Non-pigmented ciliary epithelial cell (primary cell): ENCODE results near the gene TOP3B.

Experiments used
- DNase-seq: peaks from one replicate; pipeline ENCODE4 v3.0.0-alpha.2; 2010; ENCODE audit warnings: low read depth

Gene TOP3B

DNA sequence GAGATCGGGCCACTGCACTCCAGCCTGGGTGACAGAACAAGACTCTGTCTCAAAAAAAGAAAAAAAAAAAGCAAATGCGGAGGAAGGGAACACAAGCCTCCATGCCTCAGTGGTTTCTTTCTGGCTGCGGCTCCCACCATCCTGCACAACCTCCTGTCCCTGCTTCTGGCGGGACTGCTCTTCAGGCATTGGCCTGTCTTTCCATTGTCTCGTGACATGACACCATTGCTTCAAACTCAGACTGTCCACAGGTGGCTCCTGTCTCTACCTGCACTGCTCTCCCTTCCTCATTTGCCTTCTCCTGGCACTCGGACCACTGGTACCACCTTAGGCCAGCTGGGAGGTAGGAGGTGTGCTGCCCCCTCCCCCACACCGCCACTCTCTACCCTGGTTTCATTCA, 19.3 kb downstream of the TOP3B start:
- no peak for DNase-seq

DNA sequence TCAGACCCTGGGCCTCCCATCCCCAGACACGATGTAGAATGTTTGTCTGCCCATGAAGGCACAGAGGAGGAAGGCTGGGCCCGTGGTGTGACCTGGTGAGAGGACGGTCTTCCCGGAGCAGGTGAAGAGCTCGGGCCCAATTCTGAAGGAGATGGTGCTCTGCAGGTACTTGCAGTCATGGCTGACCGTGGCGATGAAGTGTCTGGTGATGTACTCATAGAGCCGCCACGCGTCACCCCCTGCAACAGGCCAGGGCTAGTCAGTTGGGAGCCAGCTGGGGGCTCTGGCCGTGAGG, 20.0 kb downstream of the TOP3B start:
- DNase-seq = no peak

DNA sequence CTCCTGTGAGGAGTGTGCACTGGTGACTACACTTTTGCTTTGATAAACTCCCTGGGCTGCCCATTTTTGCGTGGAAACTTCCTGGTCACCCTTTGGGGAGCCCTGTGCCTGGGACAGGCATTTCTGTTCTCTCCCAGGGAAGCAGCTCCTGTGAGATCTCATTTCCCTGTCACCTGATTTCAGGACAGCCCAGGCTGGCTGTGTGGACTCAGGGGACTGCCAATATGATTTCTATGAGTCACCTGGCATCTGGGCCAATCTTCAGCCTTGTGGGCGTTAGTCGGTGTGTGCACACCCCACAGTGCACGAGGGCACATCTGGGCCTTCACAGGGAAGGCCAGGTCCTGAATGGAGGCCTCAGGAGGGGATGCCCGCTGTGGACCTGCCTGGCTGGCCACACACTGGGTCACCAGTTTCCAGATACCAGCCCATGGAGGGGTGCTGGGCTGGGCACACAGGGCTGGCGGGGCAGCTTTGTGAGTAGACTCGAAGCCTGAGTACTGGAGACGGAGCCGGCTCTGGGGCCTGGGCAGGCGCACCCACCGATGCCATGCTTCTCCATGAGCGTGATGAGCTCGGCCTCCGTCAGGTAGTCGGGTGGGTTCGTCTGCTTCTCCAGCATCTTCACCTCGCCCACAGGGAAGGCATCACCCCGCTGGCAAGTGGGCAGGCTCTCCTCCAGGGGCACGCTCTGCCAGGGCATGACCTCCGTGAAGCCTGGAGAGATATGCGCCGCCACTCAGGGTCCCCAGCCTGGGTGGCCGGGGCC, 20.5 kb downstream of the TOP3B start:
- DNase-seq = no peak

DNA sequence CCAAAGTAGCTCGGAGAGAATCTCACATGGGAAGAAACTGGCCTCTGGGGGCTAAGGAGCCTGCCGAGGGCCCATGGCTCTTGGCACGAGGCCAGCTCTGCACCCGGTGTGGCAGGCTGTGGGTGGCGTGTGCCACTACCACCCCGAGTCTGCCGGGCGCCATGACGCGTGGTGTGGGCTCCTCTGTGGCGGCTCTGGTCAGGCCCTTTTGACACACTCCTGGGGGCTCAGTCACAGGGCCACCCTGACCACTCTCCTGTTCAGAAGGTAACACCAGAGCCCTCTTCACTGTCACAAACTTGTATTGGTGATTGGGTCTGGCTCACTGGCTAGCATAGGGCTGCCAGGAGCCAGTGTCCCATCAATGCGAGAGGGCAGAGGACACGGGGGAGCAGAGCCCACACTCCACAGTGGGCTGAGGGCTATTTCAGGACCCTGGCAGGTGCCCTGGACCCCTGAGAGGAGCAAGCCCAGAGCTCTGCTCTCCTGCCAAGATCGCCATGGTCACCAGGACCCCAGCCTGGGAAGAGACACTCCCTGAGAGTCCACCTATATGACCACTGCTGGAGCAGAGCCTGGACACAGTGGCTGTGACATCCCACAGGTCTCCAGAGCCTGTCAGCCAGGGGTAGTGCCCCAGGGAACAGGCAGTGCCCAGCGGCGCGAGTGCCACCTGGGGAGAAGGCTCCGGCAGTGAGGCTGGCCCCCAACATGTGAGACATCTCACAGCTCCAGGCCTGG, 21.3 kb downstream of the TOP3B start:
- no peak for DNase-seq

DNA sequence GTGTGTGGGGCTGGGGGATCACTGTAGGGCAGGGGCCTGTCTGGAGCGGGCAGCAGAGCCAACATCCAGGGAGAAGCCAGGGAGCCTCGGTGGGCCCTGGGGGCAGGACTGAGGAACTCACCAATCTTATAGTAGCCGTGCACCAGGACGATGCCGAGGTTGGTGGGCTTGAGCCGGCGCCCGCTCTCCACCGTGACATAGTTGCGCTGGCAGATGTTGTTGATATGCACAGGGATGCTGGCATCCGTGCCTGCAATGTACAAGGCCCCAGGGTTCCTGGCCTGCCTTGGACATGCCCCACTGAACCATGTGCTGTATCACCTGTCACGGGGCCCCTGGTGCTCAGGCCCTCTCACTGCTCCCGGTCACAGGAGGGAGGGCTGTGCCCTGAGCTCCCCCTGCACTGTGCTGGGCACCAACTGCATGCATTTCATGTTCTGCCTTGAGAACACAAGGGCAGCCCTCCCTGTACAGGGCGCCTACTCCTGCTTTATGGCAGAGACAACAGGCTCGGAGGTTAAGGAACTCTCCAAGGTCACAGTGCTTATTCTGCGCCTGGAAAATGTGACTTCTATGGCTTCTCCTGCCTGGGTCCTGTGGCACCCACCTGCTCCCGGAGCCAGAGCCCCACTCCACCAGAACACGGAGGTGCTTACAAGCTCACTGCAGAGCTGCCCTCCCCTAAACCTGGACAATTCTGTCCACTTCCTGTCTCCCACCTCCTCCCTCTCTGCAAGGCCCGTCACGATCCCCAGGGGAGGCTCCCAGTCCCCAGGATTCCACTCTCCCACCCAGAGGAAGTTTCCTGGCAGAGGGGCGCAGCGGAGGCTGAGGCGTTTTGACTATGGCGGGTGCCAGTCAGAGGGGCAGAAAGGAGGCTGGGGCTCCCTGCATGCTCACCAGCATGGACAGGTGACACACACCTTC, 22.1 kb downstream of the TOP3B start:
- no peak for DNase-seq

DNA sequence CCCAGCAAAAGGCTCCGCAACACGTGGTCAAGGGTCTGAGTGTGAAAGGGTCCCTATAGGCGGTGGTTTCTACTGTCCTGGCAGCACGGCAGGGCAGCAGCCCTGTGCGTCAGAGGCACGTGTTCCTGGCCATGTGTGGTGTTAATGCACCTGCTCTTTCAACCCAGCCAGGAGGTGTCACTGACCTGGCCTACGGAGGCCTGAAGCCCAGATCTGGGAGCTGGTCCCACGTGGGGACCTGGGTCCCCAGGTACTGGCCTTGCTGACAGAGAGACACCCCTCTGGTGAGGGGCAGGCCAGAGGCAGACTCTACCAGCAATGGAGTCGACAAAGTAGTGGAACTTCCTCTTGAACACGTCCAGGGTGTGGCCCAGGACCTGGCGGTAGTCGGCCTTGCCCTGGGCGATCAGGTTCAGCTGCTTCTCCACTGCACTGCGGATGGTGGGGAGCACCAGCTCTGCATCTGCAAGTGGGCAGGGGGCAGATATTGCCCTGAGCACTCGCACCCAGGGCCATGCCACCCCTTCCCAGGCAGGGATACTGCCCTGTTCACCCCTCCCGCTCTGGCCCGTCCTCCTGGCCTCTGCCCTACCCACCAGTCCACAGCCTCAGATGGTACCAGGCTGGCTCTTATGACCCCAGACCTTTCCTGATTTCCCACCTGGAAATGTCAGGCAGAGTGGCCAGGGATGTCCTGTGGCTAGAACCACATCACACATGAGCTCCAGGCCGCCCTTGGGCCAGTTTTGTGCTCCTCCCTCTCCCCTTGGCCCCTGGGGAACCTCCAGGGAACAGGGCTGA, 23.1 kb downstream of the TOP3B start:
- DNase-seq = no peak

GRCh38 chr22:21958360-21959273, 24.0 kb downstream of the TOP3B start:
- DNase-seq = no peak

DNA sequence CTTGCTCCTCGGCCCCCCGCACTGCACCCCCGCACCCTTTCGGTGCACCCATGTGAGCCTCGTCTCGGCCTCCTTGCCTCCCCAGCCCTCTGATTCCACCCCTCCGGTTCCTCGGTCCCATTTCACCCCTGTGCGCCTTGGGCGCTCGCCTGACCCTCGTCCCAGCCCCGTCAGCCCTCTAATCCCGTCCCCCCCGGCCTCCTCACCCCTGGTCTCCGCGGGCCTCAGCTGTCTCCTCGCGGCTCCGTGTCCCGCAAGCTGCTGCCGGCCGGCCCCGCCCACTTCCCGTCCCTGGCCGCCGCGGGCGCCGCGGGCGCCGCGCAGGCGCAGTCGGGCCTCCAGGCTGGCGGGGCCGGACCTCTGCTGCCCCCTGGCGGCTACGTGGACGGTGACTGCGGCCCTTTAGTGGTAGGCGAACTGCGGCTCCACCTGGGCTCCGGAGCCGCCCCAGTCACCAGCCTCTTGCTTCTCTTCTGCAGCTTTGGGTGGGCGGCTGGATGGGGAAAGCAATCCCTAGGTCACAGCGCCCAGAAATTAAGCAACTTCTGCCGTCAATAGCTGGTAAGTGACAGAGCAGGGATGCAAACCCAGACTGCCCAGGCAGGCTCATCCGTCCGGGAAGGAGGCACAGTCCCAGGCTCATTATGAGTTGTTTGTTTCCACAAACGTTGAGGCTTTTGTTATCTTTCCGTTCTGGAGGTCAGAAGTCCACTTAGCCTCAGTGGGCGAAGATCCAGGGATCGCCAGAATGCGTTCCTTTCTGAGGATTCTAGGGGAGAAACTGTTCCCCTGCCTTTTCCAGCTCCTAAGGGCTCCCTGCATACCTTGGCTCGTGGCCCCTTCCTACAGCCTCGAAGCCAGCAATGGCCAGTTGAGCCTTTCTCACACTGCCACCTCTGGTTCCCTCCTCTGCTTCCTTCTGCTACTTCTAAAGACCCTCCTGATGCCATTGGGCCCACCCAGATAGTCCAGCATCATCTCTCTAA, 29.7 kb downstream of the TOP3B start, which contains the start of gene PPM1F:
Gene PPM1F (minus strand): TSS at position 263 of the 986 bp plus-strand sequence. CDS start 6,800 bp downstream, outside the sequence.
- no peak for DNase-seq

- no peak for DNase-seq
Measured at GRCh38 chr22:21951931-21952465, 30.6 kb downstream of the TOP3B start.

GRCh38 chr22:21951062-21951461, 31.5 kb downstream of the TOP3B start:
- DNase-seq = no peak

GRCh38 chr22:21949948-21950347, 32.6 kb downstream of the TOP3B start:
- no peak for DNase-seq

DNA sequence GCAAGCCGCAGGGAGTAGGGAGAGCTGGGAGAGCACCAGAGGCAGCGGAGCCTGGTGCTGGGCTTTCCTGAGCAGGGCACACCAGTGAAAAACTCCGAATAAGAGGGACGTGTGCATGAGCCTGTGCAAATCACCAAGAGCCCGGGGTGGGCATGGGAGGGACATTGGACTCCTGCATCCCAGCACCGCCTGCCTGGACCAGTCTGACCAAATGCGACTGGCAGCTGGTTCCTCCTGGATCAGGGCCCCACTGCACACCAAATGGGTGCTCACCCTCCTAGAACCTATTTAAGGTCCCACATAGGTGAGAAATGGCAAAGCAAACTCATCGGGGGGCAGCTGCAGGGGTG, 33.0 kb downstream of the TOP3B start:
- DNase-seq = no peak

GRCh38 chr22:21948824-21949568, 33.6 kb downstream of the TOP3B start:
- no peak for DNase-seq

- DNase-seq = no peak
Measured at GRCh38 chr22:21948390-21948789, 34.2 kb downstream of the TOP3B start.

DNA sequence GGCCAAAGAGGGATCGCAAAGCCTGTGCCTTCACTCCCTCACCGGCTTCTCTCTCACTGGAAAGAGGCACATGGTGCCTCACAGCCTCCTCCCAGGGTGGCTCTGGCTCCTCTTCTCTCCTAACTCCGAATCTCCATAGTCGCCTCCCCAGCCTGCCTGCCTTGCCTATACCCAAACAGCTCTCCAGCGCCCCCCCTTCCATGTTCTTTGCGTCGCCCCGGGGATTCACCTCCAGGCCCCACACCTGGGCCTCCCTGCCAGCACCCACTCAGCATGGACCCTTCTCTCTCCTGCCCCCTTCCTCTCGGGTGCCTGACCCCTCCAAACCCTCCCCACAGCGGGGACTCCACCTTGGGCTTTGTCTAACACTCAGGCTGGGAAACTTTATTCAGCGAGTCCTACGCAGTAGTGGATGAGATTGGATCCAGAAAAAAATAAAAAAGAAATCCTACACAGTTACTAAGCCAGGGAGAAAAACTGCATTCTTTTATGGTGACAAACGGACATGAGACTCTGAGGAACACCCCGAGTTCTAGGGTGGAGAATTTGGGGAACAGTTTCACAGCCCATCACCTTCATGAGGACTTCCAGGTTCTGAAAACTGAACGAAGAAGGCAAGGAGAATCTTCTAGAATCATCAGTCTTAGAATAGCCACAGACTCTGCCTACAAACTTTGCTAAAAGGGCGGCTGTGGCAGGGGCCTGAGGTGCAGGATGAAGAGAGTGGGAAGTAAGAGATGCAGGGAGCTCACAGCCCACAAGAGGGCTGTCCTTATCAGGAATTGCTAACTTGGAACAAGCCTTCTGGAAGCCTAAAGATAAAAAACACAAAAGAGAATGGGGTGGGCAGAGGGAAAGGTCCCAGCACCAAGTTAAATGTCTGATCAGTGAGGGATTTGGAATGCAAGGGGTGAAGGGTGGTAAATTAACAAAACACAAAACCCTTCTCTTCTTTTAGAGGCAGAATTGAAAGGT, 35.3 kb downstream of the TOP3B start:
- peak; percentile 20 for DNase-seq

DNA sequence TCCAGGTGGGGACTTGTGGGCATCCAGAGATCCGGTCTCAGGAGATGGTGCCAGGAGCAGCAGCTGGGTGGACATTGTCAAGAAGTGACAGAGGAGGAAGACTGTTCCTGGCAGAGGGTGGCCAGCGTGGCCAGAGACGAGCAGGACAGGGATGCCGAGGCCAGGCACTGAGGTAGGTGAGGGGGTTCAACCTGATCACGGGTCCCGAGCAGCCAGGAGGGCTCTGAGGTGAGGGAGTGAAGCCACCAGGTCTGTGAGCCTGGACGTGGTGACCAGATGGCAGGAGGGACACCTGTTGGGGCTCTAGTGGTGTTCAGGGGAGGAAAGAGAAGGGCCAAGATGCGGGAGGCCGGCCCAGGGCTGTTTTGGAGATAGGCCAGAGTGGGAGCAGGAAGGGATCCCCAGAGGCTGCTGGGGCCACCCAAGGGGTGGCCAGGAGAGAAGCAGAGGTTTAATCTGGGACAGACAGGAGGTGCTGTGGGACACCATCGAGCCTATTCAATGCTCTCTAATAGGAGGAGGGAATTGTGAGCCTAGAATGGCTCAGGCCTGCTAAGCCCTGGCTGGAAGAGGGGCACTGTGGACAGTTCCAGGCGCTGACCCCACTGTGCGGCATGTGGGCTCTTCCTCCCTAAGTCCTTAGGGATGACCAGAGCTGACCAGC, 36.2 kb downstream of the TOP3B start:
- no peak for DNase-seq
